ENCODE data around the gene GRHPR. TPM values are rescaled to one million over a fixed set of nuclear protein-coding genes. Genes with fewer than 3 reads are reported as not detected.

GRHPR gene
- 71.3 and 71.9 TPM in 2 replicates for total RNA-seq (2014; rRNA removed; shearing (Covaris generic))

- H3K4me1 ChIP-seq = no peaks in the 10 kb centered on the region
- peak within 1 kb of the TSS; percentile 87 for H3K27ac ChIP-seq
- no peaks in the 10 kb centered on the region for H3K9me3 ChIP-seq (replicated peaks)
- H3K36me3 ChIP-seq = peaks cover 11% of the 10 kb centered on the region
- no peaks in the 10 kb centered on the region for H3K27me3 ChIP-seq
- peak; percentile 85 to 86 for DNase-seq
- H3K4me3 ChIP-seq = peak within 1 kb of the TSS; percentile 99
Measured at GRCh38 chr9:37422289-37423104, at the start of gene GRHPR. Gene GRHPR, plus strand, starts transcription at chr9:37422696. Its CDS starts 55 bp downstream, at chr9:37422751.

DNA sequence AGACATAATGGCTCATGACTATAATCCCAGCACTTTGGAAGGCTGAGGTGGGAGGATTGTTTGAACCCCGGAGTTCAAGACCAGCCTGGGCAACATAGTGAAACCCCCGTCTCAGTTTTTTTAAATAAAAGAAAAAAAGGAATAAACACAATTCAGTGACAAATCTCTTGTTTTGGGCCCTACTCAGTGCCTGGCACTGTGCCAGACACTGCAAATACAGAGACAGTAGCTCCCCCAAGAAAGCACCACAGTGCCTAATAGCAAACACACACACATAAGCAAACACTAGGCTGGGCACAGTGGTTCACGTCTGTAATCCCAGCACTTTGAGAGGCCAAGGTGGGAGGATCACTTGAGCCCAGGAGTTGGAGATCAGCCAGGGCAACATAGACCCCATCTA is 49.7 kb upstream of the GRHPR start:
- Histone ChIP-seq H3K27me3 (no peaks in the 10 kb centered on the region), H3K9me3 (replicated peaks) (no peaks in the 10 kb centered on the region), H3K27ac (no peak overlapping the region), H3K4me3 (no peak overlapping the region), H3K4me1 (no peaks in the 10 kb centered on the region), H3K36me3 (no peaks in the 10 kb centered on the region)
- no peak for DNase-seq

DNA sequence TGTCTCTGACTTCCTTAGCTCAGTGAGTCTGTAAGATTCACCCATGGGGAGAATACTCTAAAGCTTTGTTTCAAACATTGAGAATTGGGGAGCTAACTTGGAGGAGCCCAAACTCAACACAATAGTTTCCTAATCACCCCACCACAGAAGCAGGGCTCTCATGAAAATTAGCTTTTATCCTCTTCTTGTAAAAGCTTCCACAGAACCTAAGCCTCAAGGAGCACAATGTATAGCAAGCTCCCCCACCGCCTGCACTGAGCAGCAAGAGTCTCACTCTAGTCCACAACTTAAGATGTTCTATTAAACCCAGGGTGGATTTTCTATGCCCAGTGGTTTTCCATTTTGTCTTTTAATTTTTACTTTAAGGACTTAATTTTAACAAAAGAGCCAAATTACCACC is 48.9 kb upstream of the GRHPR start:
- H3K4me1 ChIP-seq = no peaks in the 10 kb centered on the region

GRCh38 chr9:37374892-37375291 is 47.6 kb upstream of the GRHPR start:
- no peak for DNase-seq
- Histone ChIP-seq H3K36me3 (no peaks in the 10 kb centered on the region), H3K27ac (no peak overlapping the region)

More for the DNA sequence above, 48.9 kb upstream of the GRHPR start:
- Histone ChIP-seq H3K27me3 (no peaks in the 10 kb centered on the region), H3K4me3 (no peak overlapping the region), H3K9me3 (replicated peaks) (no peaks in the 10 kb centered on the region), H3K27ac (no peak overlapping the region), H3K36me3 (no peaks in the 10 kb centered on the region)
- DNase-seq = no peak

GRCh38 chr9:37377688-37378612 is 44.5 kb upstream of the GRHPR start:
- no peaks in the 10 kb centered on the region for H3K9me3 ChIP-seq (replicated peaks)
- H3K4me3 ChIP-seq = no peak overlapping the region
- no peaks in the 10 kb centered on the region for H3K4me1 ChIP-seq
- no peak overlapping the region for H3K27ac ChIP-seq
- no peaks in the 10 kb centered on the region for H3K36me3 ChIP-seq
- no peak for DNase-seq
- no peaks in the 10 kb centered on the region for H3K27me3 ChIP-seq

More at GRCh38 chr9:37374892-37375291, 47.6 kb upstream of the GRHPR start:
- no peak overlapping the region for H3K4me3 ChIP-seq
- H3K4me1 ChIP-seq = no peaks in the 10 kb centered on the region
- H3K9me3 ChIP-seq (replicated peaks) = no peaks in the 10 kb centered on the region
- no peaks in the 10 kb centered on the region for H3K27me3 ChIP-seq

- no peaks in the 10 kb centered on the region for H3K4me1 ChIP-seq
Measured at GRCh38 chr9:37378613-37379004, 43.9 kb upstream of the GRHPR start.

GRCh38 chr9:37379835-37380234 is 42.7 kb upstream of the GRHPR start:
- no peaks in the 10 kb centered on the region for H3K4me1 ChIP-seq
- no peaks in the 10 kb centered on the region for H3K36me3 ChIP-seq
- no peak overlapping the region for H3K27ac ChIP-seq
- H3K27me3 ChIP-seq = no peaks in the 10 kb centered on the region
- no peak for DNase-seq
- no peaks in the 10 kb centered on the region for H3K9me3 ChIP-seq (replicated peaks)
- H3K4me3 ChIP-seq = no peak overlapping the region

More at GRCh38 chr9:37378613-37379004, 43.9 kb upstream of the GRHPR start:
- H3K9me3 ChIP-seq (replicated peaks) = no peaks in the 10 kb centered on the region
- no peak overlapping the region for H3K4me3 ChIP-seq
- no peaks in the 10 kb centered on the region for H3K27me3 ChIP-seq
- H3K27ac ChIP-seq = no peak overlapping the region
- H3K36me3 ChIP-seq = no peaks in the 10 kb centered on the region
- no peak for DNase-seq

DNA sequence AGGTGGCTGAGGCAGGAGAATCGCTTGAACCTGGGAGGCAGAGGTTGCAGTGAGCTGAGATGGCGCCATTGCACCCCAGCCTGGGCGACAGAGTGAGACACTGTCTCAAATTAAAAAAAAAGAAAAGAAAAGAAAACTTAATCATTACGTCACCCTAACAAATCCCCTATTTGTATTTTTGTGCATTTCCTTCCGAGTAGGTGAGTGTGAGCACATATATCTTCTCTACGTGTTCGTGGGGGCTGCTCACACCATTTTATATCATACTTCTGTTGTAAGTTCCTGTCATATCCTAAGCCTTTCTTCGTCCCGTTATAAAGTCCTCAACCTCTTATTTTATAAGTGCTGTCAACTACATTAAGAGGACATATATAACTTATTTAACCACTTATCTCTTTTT is 41.9 kb upstream of the GRHPR start:
- Histone ChIP-seq H3K27me3 (no peaks in the 10 kb centered on the region), H3K9me3 (replicated peaks) (no peaks in the 10 kb centered on the region), H3K27ac (no peak overlapping the region), H3K4me3 (no peak overlapping the region), H3K4me1 (no peaks in the 10 kb centered on the region), H3K36me3 (no peaks in the 10 kb centered on the region)
- DNase-seq = no peak

DNA sequence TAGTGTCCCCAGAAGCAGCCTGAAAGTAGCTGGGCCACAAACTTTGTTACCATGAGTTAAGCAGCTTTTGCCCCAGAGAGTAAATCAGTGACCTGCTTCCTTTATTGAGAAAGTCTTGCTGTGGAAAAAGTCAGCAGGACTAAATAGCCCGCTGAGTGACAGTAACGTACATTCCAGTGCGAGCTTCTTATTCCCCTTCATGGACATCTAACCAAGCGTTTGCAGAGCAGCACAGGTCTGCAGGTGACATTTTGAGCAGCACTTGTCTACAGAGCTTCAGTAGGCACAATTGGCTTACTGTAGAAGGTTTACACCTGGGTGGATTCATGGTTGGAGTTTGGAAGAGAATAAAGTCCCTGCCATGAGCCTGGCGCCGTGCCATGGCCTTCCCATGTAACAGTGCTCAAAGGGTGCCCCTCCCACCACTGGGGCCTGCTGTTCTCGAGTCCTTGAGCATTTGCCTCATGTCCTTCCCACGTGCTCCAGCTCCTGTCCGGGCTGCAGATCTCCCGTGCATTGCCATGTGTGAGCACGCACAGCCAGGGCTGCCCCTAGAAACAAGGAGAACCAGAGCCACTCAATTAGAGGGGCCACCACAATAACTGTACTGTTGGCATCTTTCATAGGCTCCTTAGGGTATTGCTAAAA is 41.3 kb upstream of the GRHPR start:
- DNase-seq = no peak
- Histone ChIP-seq H3K27ac (no peak overlapping the region), H3K36me3 (no peaks in the 10 kb centered on the region), H3K9me3 (replicated peaks) (no peaks in the 10 kb centered on the region), H3K27me3 (no peaks in the 10 kb centered on the region), H3K4me1 (no peaks in the 10 kb centered on the region), H3K4me3 (no peak overlapping the region)

GRCh38 chr9:37382161-37382981 is 40.1 kb upstream of the GRHPR start:
- DNase-seq = no peak
- Histone ChIP-seq H3K4me3 (no peak overlapping the region), H3K4me1 (no peaks in the 10 kb centered on the region), H3K27me3 (no peaks in the 10 kb centered on the region), H3K27ac (no peak overlapping the region), H3K36me3 (no peaks in the 10 kb centered on the region), H3K9me3 (replicated peaks) (no peaks in the 10 kb centered on the region)

GRCh38 chr9:37382982-37383357 is 39.5 kb upstream of the GRHPR start:
- Histone ChIP-seq H3K36me3 (no peaks in the 10 kb centered on the region), H3K27ac (no peak overlapping the region), H3K4me3 (no peak overlapping the region), H3K27me3 (no peaks in the 10 kb centered on the region), H3K4me1 (no peaks in the 10 kb centered on the region), H3K9me3 (replicated peaks) (no peaks in the 10 kb centered on the region)
- no peak for DNase-seq

- no peaks in the 10 kb centered on the region for H3K36me3 ChIP-seq
- no peaks in the 10 kb centered on the region for H3K27me3 ChIP-seq
- no peaks in the 10 kb centered on the region for H3K9me3 ChIP-seq (replicated peaks)
- no peak overlapping the region for H3K27ac ChIP-seq
- H3K4me1 ChIP-seq = no peaks in the 10 kb centered on the region
- DNase-seq = no peak
- no peak overlapping the region for H3K4me3 ChIP-seq
Measured at GRCh38 chr9:37383393-37383792, 39.1 kb upstream of the GRHPR start.

- Histone ChIP-seq H3K4me3 (no peak overlapping the region), H3K9me3 (replicated peaks) (no peaks in the 10 kb centered on the region), H3K27me3 (no peaks in the 10 kb centered on the region), H3K27ac (no peak overlapping the region), H3K36me3 (no peaks in the 10 kb centered on the region), H3K4me1 (no peaks in the 10 kb centered on the region)
- DNase-seq = no peak
Measured at GRCh38 chr9:37383876-37384746, 38.4 kb upstream of the GRHPR start.
